Inferior parietal cortex (tissue), 1 donor: ENCODE measurements around the gene PECR.

ENCODE experiments used
- DNase-seq: peaks from one replicate; pipeline ENCODE4 v3.0.0-alpha.2; 2016; ENCODE audit errors: extremely low spot score

Gene PECR

DNA sequence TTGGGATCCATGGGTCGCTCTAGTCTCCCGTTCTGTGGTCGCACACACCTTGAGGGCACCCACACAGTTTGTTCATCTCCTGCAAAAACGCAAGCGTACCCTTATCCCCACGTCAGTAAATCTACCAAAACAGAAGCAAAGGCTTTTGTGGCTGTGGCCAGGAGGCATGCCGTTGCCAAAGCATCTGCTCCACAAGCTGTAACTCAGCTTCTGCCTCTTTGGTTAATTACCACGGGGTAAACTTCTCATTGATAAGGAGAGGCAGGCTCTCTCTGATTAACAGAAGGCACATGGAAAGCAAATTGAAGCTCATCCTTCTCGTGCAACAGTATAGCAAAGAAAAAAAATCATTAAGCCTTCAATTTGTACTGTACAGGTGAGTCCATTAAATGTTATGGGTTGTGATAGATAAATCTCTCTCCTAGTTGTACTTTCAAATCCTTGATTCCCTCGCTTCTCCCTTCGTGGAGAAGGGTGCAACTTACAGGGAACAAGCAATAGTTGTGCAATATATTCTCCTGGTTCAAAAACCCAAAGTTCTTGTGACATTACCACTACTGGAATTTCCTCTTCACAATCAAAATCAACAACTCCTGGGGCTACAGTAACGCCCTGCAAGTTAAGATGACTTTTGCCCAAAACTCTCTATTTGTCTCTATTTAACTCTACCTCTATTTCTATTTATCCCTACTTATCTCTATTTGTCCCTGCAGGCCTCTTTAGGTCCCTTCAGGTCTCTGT, 10.3 kb downstream of the PECR start:
- no peak for DNase-seq

DNA sequence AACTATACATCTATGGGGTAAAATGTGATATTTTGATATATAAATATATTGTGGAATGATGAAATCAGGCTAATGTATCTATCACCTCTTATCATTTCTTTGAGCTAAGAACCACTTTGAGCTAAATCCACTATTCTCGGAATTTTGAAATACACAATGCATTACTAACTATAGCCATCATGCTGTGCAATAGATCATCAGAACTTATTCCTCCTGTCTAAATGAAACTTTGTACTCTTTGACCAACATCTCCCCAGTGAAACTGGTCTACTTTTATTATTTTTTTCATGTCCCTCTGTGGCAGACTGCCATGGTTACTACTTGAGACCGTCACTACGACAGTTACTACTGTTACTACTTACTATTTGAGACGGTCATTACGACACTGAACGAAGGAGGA, 11.4 kb downstream of the PECR start:
- no peak for DNase-seq

DNA sequence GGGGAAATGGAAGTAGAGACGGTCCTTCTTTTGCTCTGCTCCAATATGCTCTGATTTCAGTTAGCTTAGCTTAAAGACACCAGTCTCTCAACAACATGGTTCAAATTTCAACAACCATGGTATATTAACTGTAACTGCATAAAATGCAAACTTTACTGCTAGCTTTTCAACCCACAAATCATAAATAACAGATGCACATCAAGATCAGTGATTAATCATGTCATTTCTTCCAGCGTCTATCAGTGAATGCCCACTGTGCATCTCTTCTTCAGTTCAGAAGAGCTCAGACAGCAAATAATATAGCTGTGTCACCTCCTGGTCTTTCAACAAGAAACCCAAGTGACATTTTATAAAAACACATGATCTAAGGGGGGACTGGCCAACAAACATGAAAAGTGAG, 12.6 kb downstream of the PECR start:
- no peak for DNase-seq

DNA sequence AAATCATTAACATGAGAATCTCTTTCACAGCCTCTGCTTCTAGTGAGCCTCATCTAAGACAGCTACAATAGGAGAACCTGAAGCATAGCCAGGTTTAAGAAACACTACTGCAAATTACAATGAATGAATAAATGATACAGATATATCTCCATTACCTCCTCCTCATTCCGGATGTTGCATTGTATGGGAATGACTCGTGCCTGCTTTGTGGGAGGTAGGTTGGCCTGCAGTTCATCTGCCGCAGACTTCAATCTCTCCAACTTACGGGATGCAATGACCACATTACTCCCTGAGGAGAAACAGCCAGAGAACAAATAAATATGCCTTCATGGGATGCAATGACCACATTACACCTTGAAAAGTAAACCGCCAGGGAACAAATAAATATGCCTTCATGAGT, 15.4 kb downstream of the PECR start:
- DNase-seq: no peak

DNA sequence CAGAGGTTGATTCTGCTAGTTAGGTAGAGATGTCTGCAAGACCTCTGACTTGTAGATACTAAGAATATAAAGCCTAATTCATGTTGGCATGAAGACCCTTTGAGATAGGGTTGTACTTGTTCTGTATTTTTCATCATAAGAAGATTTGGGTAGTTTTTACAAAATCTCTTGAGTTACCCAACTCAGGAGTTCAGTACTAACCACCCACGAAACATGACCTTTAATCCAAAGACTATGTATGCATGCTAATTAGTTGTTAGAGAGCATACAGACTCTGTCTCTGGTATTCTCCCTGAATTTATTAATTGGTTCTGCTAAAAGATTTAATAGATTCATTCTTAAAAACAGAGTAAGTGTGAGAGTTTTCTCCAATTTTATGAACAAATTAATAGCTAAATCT, 16.9 kb downstream of the PECR start:
- no peak for DNase-seq

DNA sequence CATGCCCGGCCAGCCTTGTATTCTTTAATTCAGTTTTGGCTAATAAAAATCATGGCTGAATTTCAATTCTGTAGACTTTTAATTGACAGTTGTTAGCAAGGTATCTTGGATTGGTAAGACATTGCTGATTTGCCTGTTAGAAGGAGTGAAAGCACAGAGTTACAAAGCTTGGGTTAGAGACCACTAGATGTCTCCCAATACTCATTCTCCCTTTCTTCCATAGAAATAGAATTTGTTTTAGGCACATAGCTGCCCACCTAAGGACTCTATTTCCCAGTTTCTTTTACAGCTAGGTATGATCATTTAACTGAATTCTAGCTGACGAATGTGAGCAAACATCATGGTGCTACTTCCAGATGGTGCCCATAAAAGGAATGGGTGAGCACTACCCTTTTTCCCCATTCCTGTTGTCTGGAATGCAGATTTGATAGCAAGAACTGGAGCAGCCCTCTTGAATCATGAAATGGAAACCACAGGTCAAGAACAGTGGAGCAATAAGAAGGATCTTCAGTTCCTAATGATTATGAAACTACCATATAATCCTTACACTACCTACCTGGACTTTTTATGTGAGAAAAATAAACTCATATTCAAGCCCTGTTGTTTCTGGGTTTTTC, 17.5 kb downstream of the PECR start:
- DNase-seq: no peak

DNA sequence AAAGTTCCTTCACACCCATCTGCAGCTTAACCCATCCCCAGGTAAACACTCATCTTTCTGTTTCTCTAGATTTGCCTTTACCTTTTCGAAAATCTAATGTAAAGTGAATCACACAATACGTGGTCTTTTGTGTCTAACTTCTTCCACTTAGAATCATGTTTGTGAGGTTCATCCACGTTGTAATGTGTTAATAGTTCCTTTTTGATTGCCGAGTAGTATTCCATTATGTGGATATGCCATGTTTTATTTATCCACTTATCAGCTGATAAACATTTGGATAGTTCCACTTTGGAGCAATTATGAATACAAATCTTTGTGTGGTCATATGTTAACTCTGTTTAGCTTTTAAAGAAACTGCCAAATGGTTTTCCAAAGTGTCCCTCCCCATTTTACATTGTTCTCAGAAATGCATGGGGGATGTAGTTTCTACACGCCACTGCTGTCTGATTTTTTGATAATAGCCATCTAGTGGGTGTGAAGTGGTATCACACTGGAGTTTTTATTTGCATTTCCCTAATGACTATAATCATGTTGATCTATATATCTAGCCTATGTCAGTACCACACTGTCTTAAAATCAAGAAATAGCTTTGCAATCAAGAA, 22.3 kb downstream of the PECR start:
- DNase-seq: no peak

DNA sequence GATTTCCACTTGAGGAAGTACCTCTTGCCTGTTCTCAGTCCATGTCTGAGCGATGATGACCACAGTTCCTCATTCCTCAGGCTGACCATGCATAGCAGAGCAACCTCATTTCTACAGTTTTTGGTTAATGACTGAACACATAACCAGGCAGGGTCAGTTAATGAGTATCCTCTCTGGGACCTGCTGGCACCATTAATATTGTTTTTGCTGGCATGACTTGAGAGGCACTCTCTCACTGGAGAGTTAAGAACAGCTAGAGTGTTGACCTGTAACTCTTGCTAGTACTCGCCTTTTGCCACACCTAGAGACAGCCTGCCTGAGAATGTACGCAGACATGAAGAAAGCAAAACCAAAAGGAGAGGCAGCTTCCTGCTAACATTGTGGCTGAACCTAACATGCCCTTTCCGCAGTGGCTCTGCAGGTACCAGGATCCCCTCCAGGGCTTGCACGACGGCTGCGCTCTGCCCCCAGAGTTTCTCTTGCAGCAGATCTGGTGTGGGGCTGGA, 23.9 kb downstream of the PECR start:
- no peak for DNase-seq

DNA sequence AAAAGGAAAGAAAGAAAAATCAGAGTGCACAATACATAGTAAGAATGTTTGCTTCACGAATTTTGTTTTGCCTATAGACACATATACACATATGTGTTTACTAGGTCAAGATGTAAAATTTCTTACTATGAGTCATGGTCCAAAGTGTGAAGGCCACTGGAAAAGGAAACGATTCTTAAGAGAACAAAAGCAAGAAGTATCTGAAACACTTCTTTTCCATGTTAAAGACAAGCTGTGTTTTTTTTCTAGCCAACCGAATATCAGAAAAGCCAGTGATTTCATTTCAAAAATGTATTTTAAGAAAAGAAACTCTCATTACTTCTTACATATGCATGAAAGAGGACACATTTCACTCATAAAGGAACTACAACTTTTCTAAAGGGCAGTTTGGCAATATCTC, 24.9 kb downstream of the PECR start:
- no peak for DNase-seq

DNA sequence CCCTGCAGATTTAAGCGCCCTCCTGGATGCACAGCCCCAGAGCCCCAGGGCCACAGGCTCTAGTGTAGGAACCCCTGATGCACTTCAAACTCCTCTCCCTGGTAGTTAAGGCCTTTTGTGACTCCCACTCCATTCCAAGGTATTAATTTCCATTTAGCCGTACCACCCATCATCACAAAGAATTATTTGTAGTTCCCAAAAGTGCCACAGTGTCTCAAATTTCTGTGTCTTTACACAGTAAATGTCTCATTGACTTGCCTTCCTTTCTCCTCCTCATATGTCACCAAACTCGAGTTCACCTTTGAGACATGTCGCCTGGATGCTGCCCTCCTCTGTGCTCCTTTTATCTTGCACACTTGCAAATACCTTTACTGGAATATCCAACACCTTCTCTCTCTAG, 25.9 kb downstream of the PECR start:
- no peak for DNase-seq

DNA sequence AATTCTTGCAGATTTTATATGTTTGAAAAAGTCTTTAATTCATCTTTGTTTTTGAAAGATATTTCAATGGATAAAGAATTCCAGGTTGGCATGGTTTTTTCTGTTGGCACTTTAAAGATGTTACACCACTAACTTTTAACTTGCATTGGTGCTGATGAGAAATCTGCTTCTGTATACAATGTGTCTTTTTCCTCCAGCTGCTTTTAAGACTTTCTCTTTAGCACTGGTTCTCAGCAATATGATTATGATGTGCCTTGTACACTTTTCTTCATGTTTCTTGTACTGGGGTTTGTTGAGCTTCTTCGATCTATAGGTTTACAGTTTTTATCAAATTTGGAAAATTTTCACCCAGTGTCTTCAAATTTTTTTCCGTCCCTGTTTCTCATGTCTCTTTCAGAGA, 29.2 kb downstream of the PECR start:
- no peak for DNase-seq

DNA sequence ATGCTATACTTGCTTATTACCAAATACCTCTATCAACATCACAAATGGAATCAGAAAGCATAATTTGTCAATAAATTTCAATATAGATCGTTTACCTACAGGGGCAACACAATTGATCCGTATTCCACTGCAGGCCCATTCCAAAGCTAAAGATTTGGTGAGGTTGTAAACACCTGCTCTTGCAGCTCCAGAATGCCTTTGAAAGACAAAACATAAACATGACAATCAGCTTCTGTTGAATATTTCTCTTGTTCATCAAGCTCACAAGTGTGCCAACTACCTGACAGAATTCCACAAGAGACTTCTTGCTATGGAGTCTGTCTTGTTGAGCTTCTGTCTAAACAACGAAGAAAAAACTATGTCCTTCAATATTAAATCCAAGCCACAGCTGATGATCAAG, 30.3 kb downstream of the PECR start:
- no peak for DNase-seq

DNA sequence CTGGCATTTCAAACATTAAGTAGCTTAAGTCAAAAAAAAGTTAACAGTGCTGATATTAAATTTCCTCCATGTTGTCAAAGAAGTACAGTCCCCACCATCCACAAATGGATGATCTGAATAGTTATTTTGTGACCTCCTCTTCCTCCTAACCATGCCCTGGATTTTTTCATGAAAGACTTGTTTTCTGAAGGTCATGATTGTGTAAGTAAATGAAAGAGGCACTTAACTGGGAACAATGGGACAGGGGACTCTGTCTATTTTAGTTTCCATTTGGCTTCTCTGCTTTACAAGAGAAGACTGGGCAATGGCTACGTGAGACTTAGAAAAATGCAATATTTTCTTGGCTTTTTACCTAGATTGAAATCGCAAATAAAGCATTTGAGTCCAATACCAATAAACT, 32.2 kb downstream of the PECR start:
- DNase-seq: no peak

DNA sequence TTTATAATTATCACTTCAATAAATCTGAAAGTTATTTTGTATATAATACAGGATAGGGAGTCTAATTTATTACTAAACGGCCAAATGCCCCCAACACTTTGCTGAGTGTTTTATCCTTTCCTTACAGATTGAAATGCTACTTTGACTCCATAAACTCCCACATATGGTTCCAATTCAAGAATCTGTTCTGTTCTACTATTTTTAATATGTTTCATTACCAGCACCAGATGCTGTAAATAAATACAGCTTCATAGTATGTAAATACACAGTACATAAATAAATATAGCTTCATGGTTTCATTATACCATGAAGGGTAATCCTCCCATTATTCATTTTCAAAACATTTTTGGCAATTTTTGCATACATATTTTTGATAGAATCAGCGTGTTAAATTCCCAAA, 34.2 kb downstream of the PECR start:
- DNase-seq: no peak

DNA sequence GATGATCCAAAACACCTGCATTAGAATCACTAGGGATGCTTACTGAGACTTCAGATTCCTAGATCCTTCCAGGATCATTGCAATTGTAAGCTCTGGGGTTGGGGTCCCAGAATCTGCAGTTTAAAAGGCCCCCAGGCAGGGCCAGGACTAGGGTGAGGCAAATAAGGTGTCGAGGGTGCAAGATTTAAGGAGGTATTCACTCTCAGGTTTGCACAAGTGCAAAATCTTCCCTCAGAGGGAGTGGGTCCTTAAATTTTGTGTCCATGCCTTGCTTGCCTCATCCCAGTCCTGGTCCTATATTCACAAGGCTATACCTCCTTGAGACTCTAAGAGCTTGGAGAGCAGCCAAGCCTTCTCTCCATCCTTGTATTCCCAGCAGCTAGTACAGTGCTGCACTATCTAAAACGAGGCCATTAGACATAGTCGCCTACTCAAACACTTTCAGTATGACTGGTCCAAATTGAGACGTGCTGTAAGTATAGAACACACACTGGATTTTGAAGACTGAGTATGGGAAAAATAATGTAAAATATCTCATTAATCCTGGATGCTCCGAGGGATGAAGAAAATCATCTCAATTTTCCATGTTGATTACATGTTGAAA, 36.6 kb downstream of the PECR start:
- DNase-seq: no peak

DNA sequence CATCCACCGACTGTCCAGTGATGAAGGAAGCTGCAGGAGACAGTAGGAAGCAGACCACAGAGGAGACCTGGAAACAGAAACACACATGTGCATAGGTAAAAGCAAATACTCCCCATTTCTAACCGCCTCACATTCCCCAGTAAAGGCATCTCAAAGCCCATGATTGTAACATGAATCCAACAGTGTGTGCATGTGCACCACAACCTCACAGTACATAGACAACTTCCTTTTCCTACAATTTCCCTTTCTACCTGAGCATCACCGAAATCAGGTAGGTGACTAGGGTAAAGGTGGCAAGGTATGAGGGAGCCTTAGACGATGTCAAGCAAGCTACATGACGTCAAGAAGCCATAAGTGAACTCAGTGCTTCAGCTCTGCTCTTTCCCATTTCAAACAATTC, 37.7 kb downstream of the PECR start:
- DNase-seq: no peak

DNA sequence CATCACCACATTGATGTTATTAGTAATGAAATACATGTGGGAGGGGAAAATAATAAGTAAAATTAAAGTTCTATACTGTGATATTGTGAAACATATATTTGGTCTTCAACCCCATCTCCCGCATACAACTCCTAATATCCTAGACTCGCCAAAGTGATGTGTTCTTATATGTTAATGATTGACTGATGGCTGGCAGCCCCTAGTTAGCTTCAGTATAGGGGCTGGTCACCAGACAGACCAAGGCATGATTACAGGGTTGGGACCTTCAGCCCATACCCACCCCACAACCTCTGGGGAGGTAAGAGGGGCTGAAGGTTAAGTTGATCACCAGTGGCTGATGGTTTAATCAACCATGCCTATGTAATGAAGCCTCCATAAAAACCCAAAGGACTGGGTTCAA, 40.2 kb downstream of the PECR start:
- no peak for DNase-seq

DNA sequence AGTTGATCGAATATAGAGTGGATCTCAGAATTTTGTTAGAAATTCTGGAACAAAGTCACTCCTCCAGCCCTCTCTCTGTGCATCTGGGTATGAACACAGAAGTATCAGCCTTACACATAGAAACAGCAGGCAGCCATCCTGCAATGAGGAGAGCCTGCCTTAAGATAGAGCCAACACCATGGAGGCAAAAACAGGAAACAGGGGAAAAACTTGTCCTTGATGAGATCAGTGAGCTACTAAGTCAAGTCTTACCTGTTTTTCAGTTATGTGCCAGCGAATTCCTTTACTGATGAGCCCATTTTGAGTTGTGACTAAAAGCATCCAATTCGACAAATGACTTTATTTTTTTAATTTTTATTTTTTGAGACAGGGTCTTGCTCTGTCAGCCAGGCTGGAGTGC, 41.7 kb downstream of the PECR start:
- no peak for DNase-seq

DNA sequence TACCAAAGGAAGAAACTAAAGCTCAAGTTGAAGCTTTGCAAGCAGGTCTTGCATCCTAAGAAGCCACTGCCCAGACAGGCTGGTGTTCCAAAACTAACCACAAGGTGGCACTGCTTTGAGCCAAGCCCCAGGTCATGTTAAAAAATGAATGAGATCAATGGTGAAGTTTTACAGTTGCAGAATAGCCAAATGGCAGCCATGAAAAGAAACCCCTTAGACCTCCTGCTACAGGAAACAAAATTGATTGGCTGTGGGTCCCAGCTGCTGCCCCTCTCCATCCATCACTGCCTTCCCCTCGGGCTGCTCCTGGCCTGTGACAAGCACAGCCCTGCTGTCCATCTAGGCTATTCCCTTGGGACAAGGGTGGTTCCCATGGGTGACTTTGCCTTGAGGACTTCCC, 47.5 kb downstream of the PECR start:
- DNase-seq: peak; percentile 86

DNA sequence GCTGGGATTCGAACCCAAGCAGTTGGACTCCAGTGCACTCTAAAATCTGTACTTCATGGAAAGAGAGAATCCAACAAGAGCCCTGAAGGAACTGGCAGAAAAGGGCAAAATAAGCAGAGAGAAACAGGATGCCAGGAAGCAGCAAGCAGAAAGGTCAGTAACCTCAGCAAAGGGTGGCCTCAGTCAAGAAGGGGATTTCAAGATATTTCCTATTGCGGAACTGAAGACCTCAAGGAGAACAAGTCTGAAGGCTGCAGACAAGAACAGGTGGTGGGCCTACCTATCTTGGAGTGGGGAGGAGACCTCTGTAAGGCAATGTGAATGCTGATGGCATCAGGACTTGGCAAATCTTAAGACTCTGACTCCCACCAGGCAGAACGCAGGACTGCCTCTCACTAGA, 48.2 kb downstream of the PECR start:
- no peak for DNase-seq

DNA sequence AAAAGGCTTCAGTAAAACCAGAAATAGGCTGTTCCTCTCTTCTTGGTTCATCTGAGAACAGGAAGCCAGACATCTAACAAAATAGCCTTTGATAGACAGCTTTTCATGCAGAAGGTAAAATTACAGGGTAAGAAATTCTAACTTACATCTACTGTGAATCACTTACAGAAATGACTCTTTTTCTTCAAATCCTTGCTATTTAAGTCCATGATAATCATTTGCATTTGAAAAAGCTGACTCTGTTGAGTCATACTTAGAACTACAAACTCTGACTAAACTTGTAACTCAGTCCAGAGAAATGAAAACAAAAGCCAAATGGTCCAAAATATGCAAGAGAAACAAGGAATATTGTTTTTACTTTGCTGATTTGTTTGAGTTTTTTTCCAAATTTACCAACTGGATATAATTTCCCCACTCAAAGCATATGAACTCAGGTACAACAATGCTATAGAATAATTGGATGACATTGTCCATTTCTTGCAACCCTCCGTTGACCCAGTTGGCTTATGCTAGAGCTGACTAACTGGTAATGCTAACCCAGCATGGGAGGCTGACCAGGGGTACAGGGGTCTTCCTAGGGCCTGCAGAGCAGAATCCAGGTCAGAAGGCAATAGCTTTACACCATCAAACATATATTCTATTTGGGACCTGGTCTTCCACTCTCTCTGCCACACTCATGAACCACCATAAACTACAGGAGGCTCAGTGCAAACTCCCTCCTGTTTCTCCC, 49.5 kb downstream of the PECR start:
- DNase-seq: no peak

DNA sequence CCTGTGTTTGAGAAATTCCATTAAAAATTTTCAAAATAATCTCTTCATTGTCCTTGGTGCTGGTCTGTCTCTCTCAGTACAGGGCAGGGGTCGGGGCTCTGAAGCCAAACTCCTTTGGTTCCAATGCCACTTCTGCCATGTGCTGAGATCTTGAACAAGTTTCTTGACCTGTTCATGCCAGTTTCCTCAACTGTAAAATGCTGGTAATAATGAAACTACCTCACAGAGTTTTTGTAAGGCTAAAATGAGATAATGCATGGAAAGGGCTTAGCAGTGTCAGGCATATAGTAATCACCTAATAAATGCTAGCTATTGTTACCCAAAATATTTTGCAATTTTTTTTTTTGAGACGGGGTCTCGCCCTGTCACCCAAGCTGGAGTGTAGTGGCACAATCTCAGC, 51.4 kb downstream of the PECR start:
- no peak for DNase-seq
